NB4 (cell line): Measurements from ENCODE around the gene SYT6.

Experiments
- MYC ChIP-seq: IDR thresholded peaks from 2 replicates; pipeline ENCODE4 v1.6.1; 2011; ENCODE audit warnings: low read depth, low read length
- POLR2A ChIP-seq: IDR thresholded peaks from 2 replicates; pipeline ENCODE4 v1.6.1; 2011; ENCODE audit warnings: mild to moderate bottlenecking; ENCODE audit not compliant: insufficient read length; ENCODE audit errors: extremely low read depth
- TF ChIP-seq, protein P1 (sequence below): IDR thresholded peaks from one replicate; pipeline ENCODE4 v1.5.1; 2012; ENCODE audit warnings: low read depth, low read length

DNA sequence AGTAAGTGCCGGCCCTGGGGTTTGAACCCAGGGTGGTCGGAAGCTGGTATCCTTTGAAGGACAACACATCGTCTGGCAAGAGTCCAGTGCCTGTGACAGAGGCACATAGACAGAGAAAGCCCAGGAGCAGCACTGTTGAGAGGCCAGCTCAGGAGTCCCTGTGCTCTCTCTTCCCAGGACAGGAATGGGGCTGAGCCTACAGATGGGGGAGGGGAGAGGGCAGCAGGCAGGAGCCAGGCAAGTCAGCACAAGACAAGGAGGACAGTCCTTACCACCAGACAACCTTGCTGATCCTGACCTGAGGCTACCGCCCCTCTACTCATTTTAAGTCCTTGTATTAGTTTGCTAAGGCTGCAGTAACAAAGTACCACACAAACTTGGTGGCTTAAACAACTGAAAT is 27.7 kb upstream of the SYT6 start:
- TF ChIP-seq, protein P1, sequence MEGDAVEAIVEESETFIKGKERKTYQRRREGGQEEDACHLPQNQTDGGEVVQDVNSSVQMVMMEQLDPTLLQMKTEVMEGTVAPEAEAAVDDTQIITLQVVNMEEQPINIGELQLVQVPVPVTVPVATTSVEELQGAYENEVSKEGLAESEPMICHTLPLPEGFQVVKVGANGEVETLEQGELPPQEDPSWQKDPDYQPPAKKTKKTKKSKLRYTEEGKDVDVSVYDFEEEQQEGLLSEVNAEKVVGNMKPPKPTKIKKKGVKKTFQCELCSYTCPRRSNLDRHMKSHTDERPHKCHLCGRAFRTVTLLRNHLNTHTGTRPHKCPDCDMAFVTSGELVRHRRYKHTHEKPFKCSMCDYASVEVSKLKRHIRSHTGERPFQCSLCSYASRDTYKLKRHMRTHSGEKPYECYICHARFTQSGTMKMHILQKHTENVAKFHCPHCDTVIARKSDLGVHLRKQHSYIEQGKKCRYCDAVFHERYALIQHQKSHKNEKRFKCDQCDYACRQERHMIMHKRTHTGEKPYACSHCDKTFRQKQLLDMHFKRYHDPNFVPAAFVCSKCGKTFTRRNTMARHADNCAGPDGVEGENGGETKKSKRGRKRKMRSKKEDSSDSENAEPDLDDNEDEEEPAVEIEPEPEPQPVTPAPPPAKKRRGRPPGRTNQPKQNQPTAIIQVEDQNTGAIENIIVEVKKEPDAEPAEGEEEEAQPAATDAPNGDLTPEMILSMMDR, result no peak
- no peak for TF ChIP-seq MYC
- no peak for TF ChIP-seq POLR2A
